HG02623 (cell line): ENCODE data around the gene ADGRG2.
A peak's percentile ranks its signal among the peaks of the same experiment; 100 is the strongest.
"Not testable (repeated sequence)": the region's sequence is repeated elsewhere in the genome, so short reads cannot be mapped to it uniquely, and the experiment has no call there.

Experiments
- ATAC-seq: cut with Tn5 transposase; IDR thresholded peaks from one replicate; pipeline ENCODE4 v1.9.1; 2021; ENCODE audit warnings: moderate library complexity; ENCODE audit not compliant: unreplicated experiment

Gene ADGRG2

DNA sequence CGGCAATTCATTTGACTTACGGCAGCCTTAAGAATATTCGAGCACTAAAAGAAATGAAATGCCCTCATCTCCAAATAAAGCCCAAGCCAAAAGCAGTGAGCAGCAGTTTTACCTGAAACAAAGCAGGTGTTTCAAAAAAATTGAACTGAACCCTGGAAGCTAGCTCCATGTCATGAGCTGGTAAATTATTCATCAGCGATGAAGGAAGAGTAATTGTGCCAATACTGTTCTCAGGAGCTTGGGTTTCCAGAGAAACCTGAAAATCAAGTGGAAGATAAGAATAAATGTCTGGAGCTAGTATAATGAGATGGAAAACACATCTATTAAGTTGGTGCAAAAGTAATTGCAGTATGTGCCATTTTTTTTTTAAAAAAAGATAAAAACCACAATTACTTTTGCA, 114.4 kb downstream of the ADGRG2 start:
- no peak for ATAC-seq

DNA sequence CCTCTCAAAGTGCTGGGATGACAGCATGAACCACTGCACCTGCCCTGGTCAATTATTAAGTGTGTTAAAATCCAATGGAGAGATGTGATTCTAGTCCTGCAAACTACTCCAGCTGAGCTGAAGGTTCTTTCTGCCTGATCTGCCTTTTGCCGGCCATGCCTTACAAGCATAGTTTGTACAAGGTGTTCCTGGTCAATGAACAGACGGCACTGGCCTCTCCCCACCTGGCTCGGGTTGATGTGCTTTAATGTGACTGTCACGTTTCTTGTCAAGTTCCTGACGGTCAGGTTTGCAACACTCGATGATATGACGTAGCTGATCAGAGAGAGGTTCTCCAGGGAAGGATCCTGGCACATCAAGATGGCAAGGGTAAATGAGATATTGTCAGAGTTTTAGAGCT, 115.3 kb downstream of the ADGRG2 start:
- no peak for ATAC-seq

DNA sequence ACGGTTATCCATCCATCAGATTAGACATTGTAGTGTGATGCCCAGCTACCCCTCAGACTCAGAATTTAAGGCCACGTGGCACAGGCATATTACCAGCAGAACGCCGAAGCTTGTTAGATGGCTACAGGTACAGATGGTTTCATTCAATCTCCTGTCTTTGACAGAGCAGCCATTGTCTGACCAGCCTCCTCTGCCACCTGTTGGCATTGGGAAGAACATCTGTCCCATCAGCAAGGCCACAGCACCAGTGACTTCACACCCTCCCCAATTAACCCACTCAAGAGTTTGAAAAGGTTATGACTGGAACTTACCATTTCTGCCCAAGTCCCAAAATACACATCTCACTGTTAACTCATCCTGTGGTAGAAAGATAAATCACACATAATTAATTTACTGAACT, 116.4 kb downstream of the ADGRG2 start:
- no peak for ATAC-seq

DNA sequence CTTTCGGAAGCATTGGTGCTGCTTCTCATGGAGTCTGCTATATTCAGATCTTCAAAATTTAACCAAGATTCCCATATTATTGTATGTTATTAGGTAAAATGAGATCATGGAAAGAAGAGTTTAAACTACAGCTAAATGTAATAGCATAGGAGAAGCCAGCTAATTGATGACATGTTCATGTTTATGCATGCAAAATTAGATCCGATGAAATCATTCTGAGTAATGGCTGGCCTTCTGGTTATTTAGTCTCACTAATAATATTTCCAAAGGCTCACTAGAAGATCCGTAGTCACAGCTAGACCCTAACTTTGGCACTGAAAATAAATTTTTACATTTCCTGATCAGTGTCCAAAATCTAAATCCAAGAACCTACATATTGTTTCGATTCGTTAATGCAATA, 118.5 kb downstream of the ADGRG2 start:
- ATAC-seq = no peak

DNA sequence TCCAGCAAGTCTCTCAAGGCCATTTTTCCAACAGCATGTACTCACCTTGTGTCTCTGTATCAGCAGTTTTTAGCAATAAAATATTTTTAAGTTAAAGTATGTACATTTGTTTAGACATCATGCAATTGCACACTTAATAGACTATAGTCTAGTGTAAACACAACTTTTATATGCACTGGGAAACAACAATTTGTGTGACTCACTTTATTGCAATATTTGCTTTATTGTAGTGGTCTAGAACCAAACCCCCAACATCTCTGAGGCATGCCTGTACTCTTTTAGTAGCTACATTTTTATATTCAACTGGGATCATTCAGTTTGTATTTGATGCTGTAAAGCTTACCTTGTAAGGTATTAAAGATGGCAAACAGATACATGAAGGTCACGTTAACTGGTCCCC, 123.6 kb downstream of the ADGRG2 start:
- ATAC-seq = no peak

DNA sequence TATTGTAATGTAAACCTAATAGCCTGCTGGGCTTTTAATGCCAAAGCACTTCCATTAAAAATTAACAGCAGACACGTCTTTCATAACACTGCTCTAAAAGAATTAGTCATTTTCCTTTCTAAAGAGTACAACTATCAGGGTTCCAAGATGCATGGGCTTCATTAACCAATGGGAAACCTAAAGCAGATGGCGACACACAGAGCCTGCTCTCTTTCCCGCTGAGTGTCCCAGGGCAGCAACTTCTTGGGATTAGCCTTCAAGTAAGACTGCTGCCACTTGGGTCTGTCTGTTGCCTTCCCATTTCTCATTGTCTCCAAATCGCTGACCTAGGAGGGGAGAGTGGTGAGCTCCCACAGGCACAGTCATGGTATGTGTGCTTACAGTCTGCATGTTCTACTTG, 124.4 kb downstream of the ADGRG2 start:
- no peak for ATAC-seq

DNA sequence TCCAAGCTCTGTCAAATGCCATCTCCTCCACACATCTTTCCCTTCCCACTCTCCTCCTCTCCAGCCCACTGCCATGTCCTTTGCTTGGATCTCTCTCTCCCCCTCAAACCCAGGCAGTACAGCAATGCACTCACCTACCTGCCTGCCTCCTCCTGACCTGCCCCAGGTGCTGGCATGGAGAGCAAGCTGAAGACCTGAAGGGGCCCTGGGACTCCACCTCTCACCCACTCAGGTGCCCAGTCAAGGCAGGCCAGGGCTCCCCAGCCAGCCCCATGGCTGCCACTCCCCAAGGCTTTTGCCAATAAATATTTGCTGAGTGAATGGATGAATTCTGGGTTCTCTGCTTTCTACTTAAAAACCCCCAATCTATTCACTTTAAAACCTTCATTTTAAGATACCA, 125.7 kb downstream of the ADGRG2 start:
- no peak for ATAC-seq

DNA sequence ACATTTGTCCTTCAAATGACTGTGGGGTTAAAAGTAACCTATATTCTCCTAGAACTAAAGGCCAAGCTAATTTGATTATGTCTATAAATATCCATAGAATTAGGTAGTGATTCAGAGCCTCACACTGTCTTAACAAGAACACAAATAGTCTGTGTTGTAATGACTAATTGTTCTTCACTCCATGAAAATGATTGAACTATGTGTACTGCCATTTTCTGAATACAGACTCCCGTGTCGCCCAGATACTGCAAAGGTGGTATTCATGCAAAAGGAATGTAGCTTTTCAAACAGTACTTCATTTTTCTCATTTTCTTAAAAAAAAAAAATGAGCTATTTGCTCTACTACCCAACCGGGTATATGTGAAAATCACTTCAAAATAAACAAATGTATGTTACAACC, 127.0 kb downstream of the ADGRG2 start:
- no peak for ATAC-seq

DNA sequence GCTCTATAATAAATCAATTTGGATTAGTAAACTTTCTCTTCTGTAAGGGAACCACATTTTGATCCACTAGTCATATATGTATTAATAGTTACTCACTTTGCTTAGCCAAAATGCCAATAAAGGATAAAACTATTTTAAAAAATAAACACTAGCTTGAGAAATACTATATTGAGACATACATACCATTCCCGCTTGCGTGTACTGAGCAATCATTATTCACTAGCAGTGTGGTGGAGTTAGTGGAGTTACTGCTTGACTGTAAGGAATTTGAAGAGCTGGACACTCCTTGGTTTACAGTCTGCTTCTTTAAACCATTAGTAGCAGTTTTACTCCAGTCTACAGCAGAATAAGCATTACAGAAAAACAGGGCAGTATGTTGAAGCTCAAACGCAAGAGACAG, 127.6 kb downstream of the ADGRG2 start:
- ATAC-seq = no peak

DNA sequence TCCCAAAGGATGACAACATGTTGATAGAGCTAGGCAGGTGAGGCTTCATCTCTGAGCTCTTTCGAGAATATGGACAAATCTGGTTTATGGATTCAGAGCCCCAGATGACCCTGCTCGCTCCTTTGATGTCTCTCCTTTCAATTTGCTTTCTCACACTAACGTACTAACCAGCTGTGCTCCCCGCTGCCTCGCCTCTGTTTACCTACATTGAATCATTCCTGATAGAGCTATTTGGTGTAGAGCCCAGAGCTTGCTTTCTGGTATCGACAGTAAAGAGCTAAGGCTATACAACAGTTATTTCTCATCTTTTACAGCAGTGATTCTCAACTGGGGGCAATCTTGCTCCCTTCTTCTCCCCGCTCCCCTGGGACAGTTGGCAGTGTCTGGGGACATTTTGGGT, 129.4 kb downstream of the ADGRG2 start:
- ATAC-seq = no peak

DNA sequence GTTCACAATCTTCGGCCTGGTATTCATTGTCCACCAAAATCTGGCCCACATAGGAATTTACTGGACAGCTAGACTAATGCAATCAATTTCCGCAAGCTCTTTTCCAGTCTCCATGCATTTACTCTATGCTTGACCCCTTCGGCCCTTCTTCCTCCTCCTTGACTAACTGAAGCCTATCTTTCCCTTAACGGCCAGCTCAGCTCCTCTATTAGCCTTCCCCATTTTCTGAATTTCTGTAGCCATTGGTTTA, 137.2 kb downstream of the ADGRG2 start:
- ATAC-seq = no peak

DNA sequence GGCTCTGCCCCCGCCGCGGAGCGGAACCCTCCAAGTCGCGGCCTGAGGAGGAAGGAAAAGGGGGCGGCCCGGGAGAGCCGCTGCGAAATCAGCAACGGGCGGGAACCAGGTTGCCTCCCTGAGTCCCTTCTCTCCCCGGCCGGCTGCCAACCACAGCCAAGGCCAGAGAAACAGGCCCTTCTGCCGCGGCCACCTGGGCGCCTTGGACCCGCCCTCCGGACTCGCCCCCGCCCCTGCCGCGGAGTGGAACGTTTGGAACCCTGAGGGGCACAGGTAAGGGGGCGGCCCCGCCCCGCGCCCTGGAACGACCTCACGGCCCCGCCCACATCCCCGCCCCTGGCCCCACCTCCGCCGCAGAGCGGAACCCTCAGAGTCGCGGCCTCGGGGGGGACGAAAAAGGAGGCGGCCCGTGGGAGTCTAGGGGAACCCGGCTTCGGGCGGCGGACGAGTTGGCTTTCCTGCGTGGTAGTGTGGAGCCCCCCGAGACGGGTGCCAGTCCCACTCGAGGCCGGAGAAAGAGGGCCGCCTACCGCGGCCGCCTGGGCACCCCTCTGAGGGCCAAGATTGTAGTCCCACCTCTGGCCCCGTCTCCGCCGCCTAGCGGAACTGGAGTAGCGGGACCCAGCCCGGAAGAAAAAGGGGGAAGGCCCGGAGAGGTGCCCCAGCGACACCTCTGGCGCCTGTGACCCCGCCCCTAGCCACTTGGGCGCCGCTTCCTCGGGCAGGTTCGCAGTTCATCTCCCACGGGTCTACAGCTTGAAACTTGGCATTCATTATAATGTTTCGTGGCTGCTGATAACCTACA, 137.7 kb downstream of the ADGRG2 start:
- ATAC-seq = peak; percentile 77

DNA sequence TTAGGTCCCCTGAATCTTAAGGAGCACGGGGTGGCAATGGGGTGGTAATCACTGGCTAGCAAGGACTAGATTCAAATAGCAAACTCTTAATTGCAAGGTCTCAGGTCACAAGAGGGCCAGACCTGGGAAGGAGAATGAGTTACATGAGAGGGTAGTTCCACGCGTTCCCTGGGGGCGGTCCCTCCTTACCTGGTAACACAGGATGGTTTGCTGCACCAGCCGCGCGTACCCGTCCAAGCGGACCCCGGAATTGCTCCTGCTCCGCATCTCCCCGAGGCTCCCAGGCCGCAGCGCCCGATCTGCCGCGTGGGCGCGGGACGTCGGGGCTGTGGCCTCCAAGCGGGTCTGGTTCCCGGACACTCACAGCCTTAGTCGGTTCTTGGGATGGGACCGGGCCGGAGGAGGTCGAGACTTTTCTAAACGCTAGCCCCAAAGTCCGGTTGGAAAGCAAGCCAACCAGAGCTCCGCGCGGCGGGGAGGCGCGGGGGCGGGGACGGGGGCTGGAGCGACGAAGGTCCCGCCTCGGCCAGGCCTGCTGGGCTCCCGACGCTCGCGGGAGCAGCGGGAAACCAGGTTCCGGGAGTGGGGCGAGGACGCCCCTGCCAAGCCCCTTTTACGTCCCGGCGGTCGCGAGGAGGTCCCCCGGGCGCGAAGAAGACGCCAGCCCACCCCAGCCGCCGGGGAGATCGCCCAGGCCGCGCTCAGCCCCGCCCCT, 138.4 kb downstream of the ADGRG2 start, which contains the start of gene PHKA2:
Gene PHKA2 (minus strand): TSS at position 449 of the 715 bp plus-strand sequence. CDS start 182 bp downstream, at position 267.
- peak; percentile 38 for ATAC-seq

DNA sequence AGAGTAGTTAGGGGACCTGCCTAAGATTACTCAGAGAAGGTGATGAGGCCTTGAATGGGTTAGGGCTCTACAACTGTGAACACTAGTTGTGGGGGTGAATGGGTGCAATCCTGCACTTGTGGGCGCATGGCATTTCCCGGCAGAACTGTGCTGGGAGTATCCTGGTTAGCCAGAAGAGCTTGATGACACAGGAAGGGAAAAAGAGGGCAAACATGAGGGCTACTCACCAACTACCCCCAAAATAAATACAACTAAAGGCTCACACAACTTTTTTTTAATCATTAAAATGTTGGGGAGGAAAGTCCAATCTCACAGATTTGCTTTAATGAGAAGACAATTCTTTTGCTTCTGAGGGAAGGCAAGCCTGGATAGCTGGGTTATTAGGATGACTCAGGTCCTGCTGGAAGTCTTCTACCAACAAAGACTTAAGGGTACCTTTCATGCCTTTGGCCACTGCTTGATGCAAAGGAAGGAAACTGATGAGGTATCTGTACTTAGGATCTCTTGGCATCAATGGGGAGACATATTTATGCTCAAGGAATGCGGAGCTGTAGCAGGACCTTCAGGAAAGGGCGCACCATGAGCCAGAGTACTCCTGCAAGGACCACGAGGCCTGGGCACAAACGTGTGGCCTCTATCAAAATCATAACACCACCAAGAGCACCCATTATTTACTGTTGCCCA, 141.0 kb downstream of the ADGRG2 start:
- ATAC-seq = no peak

DNA sequence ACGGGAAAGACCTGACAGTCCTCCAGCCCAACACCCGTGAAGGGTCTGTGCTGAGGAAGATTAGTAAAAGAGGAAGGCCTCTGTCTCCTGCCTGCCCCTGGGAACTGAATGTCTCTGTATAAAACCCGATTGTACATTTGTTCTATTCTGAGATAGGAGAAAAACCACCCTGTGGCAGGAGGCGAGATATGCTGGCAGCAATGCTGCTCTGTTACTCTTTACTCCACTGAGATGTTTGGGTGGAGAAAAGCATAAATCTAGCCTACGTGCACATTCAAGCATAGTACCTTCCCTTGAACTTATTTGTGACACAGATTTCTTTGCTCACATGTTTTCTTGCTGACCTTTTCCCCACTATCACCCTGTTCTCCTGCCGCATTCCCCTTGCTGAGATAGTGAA, 142.0 kb downstream of the ADGRG2 start:
- ATAC-seq = not testable (repeated sequence)

DNA sequence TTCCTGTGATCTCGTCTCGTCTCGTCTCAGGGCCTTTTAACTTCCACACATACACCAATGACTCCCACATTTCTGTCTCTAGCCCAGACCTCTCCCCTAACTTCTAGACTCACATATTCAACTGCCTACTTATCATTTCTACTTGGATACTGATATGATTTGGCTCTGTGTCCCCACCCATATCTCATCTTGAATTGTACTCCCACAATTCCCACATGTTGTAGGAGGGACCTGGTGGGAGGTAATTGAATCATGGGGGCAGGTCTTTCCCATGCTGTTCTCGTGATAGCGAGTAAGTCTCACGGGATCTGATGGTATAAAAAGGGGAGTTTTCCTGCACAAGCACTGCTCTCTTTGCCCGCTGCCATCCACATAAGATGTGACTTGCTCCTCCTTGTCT, 147.3 kb downstream of the ADGRG2 start:
- ATAC-seq = no peak

DNA sequence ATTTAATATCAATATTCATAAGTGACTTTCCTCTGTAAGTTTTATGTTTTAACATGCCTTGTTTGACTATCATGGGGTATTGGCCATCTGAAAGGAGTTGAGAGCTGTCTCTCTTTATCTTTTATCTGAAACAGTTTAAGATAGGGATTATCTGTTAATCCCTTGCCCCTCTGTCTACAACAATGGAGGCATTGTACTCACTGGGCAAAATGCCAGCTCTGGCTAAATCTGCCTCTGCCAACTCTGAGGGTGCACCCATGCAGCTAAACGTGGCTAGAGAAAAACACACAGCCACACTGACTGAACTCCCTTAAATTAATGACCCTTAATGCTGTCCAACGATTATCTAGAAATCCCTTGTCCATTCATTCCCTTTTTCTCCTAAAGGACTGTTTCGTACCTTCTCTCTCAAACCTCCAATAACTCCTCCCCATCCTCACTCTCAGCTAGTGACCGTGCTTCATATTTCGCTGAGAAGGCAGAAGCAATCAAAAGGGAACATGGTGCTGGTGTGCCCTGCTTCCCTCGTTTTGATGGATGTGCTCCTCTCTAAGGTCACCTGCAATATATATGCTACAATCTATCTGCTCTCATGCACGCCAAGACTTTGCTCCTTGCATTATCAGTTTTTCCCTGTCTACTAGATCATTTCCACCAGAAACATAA, 148.6 kb downstream of the ADGRG2 start:
- ATAC-seq = no peak

DNA sequence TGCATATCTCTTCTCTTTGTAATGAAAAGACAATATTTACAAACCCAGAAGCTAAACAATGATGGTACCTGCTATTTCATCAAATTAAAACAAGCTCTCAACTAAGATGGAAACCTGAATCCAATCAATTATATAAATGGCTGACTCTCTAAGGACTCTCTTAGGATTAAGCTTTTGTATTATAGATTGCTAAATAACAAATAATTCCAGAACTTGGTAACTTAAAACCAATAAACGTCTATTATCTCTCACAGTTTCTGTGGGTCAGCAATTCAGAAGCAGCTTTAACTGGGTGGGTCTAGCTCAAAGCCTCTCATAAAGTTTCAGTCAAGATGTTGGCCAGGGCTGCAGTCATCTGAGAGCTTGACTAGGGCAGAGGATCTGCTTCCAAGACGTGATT, 150.8 kb downstream of the ADGRG2 start:
- no peak for ATAC-seq

DNA sequence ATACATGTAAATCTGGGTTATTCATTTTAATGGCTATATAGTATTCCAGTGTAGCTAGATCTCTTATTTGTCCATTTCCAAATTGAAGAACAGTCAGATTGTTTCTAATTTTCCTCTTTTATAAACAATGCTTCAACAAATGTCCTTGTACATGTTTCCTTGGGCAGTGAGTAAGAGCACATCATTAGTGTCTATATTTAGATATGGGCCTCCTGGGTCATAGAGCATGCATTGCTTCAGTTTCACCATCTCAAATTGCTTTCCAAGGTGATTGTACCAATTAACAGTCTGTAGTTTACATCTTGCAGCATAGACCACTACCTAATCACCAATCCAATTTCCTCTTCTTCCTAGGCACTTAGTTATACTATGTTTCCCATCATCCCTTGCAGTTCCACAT, 151.8 kb downstream of the ADGRG2 start:
- no peak for ATAC-seq

DNA sequence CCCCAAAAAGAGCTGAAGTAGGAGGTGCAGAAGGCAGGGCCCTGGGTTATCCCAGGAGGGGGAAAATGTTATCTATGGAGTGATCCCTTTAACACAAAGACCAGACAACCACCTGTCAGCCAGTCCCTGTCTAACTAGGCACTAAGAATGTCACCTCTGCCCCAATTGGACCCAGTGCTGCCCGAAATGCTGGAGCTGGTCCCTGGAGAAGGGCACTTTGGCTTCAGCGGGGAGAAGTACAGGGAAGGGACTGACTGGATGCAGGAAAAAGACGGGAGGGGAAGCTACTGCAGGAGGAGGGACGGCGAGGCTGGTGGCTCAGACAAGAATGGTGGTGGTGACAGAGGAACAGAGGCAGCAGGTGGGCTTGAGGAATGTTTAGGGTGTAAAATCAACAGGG, 155.6 kb downstream of the ADGRG2 start:
- ATAC-seq = no peak

DNA sequence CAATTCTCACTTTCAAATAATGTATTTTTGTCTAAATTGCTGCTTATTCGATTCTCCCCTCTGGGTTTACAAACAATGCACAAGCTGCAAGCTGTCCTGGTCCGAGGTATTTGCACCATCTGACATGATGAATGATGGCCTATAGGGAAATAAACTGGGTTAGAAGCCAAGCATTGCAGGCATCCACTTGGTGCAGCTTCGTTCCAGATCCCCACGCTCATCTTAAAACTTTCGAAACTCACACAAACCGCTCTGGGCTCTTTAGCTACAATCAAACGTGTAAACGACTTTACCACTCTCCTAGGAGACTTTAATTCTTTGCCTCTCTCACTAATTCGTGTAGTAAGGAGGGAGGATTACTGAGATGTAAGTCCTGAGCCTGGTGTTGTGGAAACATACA, 157.4 kb downstream of the ADGRG2 start:
- no peak for ATAC-seq

DNA sequence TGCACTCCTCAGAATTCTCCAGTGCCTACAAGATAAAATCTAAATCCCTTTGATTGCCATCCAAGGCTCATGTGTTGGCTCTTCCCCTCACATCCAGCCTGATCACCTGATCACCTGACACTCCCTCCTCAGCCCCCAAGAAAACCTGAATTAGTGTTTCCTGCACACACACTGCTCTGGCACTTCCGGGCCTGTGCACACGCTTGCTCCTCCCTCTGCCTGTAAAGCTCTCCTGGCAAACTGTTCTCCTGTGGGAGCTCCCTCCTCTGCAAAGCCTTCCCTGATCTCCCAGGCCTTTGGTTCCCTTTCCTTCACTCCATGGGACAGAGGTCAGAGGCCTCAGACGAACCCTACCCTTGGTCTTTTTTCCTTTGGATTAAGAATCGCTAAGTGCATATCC, 158.2 kb downstream of the ADGRG2 start:
- no peak for ATAC-seq
